Heart left ventricle (tissue), 16 donors: ENCODE data around the gene MEF2A. TPM values are rescaled to one million over a fixed set of nuclear protein-coding genes. Genes with fewer than 3 reads are reported as not detected.

Source experiments
- ATAC-seq, 4 donors: fragments of 200-7000 bp; cut with Tn5 transposase; one replicate each; pipeline ENCODE4 v1.9.1; 2020 to 2022; ENCODE audit warnings: moderate library complexity in 4 of 4, mild to moderate bottlenecking in 3 of 4, moderate number of reproducible peaks in 1 of 4
- DNase-seq, 5 donors: peaks; one replicate each; pipeline ENCODE4 v3.0.0-alpha.2; 2020
- H3K27ac ChIP-seq, 12 donors: fragments of 200-600 bp; sonication (generic) in 4 of 12; one replicate each; pipeline versions ENCODE4 v1.5.0 to v1.8.0; 2016 to 2022; ENCODE audit warnings: mild to moderate bottlenecking in 2 of 12
- H3K27me3 ChIP-seq, 9 donors: fragments of 200-600 bp; sonication (generic) in 2 of 9; one replicate each; pipeline versions ENCODE4 v1.5.1 to v1.8.0; 2016 to 2022; ENCODE audit warnings: mild to moderate bottlenecking in 3 of 9
- H3K36me3 ChIP-seq, 9 donors: fragments of 200-600 bp; sonication (generic) in 2 of 9; one replicate each; pipeline versions ENCODE4 v1.5.0 to v1.8.0; 2018 to 2022; ENCODE audit warnings: mild to moderate bottlenecking in 2 of 9
- H3K4me1 ChIP-seq, 12 donors: fragments of 200-600 bp; sonication (generic) in 4 of 12; one replicate each; pipeline versions ENCODE4 v1.5.0 to v1.8.0; 2016 to 2022; ENCODE audit warnings: mild to moderate bottlenecking in 3 of 12
- H3K4me3 ChIP-seq, 12 donors: fragments of 200-600 bp; sonication (generic) in 4 of 12; one replicate each; pipeline versions ENCODE4 v1.5.0 to v1.8.0; 2017 to 2022; ENCODE audit warnings: mild to moderate bottlenecking in 9 of 12, moderate library complexity in 4 of 12
- H3K9me3 ChIP-seq, 12 donors: fragments of 200-600 bp; sonication (generic) in 4 of 12; one replicate each; pipeline versions ENCODE4 v1.5.0 to v1.8.0; 2016 to 2022; ENCODE audit warnings: mild to moderate bottlenecking in 1 of 12
- POLR2A ChIP-seq, 2 donors: fragments of 450-650 bp; IDR thresholded peaks; one replicate each; pipeline ENCODE4 v1.6.1; 2017; ENCODE audit warnings: antibody characterized with exemption in 2 of 2, mild to moderate bottlenecking in 2 of 2, moderate library complexity in 2 of 2
- WGBS, 4 donors: extraction: QIAGEN DNeasy Blood & Tissue Kit in 2 of 4; methylation state at CpG; one replicate each; pipeline versions ENCODE4 v1.1.5 to v1.1.7; 2013 to 2018; 5-methylcytosine and 5-hydroxymethylcytosine counted together
- intact Hi-C, 10 donors: fragments of 100-400 bp; cut with DNase I; formaldehyde crosslinking; loops; one replicate each; pipeline versions ENCODE4 v1.11.1 to v1.14.2; 2022
- polyA plus RNA-seq, 2 donors: library from polyadenylated mRNA; stranded (reverse); fragments of 200-250 nt; gene quantifications; one replicate each; pipeline ENCODE4 v1.2.3, GENCODE V29; 2013
- total RNA-seq, 9 donors: library from RNA; depleted of rRNA in 2 of 9; stranded (reverse); fragments of >200 nt in 2 of 9; fragmentation: NEBNext Ultra II Directional in 3 of 9; extraction: Animal tissue kit (Norgen Biotek cat#: 25700) in 3 of 9; gene quantifications; one replicate each; pipeline versions ENCODE4 v1.1.0 to v1.2.4, GENCODE V29; 2016 to 2023
- TF ChIP-seq, protein P1 (sequence below), 12 donors: fragments of 200-600 bp; sonication (generic) in 4 of 12; IDR thresholded peaks; one replicate each; pipeline versions ENCODE4 v1.5.0 to v1.8.0; 2018 to 2022; ENCODE audit warnings: antibody characterized with exemption in 12 of 12, mild to moderate bottlenecking in 5 of 12
- donor health status: ischemic (EF 13 %, LVEDD 7.1; RV severe dilation, severe dysfunction).
- donor health status: healthy with polysubstance abuse.
- donor health status: DM: no; HTN: yes; CAD: no.
- donor health status: DM: no; HTN: no; CAD: no.
- donor health status: ischemic (EF 25% LVEDD 6.9; RV normal size, moderate dysfunction).
- donor health status: ischemic (EF 25% LVEDD 5.7; RV mildly dilated, moderate dysfunction).
- donor health status: healthy.
- donor health status: DM: yes; HTN: yes; CAD: no.
- donor health status: ischemic (EF 35%, LVEDD 5.7; RV mildly dilated, moderate dysfunction).
- donor health status: nonischemic (EF 11% LVEDD 7.7; RV severe dilation, severe dysfunction).
- donor health status: DM: yes; HTN: yes; CAD: no.
- donor health status: PGD.
- donor health status: ischemic (EF 29% LVEDD 5.4; RV normal size, mild dysfunction).
- donor health status: nonischemic (EF 23%, LVEDD 6.1; RV moderate dilation, normal function).

The MEF2A gene
- total and polyA plus RNA-seq, 11 donors = 53.4 to 192 (median 153) TPM

DNA sequence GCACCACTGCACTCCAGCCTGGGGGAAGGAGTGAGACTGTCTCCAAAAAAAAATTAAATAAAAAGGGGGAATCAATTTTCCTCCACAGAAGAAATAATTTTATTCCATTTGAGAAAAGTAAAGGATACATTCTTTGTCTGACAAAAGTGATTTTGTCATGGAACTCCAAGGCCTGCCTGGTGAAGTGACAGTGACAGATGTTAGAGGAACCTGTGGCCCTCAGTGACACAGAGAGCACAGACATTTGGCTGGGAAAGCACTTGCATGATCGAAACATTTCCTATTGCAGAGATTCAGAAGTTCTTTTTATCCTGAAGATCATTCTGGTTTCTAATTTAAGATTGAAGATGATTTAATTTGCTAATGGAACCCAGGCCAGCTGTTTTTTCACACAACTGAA lies 161.5 kb downstream of the MEF2A start:
- Histone ChIP-seq H3K27ac (peak overlapping the region in 1 of 12 donors; percentile 42), H3K36me3 (peaks cover 0 to 27% (median 15%) of the 10 kb centered on the region in 9 donors), H3K4me1 (peaks cover 0 to 46% (median 16%) of the 10 kb centered on the region in 12 donors), H3K27me3 (no peaks in the 10 kb centered on the region), H3K4me3 (no peak overlapping the region), H3K9me3 (no peaks in the 10 kb centered on the region)
- WGBS, 4 donors = 67 to 80% (median 75%) methylated on average over 1 of the region's 1 CpG
- TF ChIP-seq, protein P1, sequence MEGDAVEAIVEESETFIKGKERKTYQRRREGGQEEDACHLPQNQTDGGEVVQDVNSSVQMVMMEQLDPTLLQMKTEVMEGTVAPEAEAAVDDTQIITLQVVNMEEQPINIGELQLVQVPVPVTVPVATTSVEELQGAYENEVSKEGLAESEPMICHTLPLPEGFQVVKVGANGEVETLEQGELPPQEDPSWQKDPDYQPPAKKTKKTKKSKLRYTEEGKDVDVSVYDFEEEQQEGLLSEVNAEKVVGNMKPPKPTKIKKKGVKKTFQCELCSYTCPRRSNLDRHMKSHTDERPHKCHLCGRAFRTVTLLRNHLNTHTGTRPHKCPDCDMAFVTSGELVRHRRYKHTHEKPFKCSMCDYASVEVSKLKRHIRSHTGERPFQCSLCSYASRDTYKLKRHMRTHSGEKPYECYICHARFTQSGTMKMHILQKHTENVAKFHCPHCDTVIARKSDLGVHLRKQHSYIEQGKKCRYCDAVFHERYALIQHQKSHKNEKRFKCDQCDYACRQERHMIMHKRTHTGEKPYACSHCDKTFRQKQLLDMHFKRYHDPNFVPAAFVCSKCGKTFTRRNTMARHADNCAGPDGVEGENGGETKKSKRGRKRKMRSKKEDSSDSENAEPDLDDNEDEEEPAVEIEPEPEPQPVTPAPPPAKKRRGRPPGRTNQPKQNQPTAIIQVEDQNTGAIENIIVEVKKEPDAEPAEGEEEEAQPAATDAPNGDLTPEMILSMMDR (IDR thresholded peaks at IDR 0.05) = no peak
- TF ChIP-seq POLR2A (IDR thresholded peaks at IDR 0.05) = no peak
- ATAC-seq (no peak), DNase-seq (no peak)
- intact Hi-C loops = loop anchor here in 2 of 10 donors (5.0 to 10.0 kb wide), 2 partner anchors 440 to 453 kb away; no protein-coding TSS in a partner anchor

DNA sequence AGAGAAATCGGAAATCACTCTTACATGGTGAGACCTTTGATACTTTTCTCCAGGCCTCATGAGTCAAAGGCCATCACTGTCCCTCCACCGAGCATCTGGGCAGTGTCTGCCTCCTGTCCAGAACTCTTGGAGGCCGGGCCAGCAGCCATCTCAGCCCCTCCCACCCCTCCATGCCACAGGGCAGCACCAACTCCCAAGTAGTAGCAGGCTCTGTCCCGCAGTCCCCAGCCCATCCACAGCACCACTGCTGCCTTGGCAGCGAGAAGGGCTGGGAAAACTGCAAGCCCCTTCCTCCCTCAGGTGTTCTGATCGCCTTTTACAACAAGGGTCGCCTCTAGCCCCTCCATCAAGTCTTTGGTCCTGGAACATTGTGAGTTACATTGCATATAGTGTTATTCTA lies 161.9 kb downstream of the MEF2A start:
- intact Hi-C loops = loop anchor here in 2 of 10 donors (5.0 to 10.0 kb wide), 2 partner anchors 440 to 453 kb away; no protein-coding TSS in a partner anchor
- H3K9me3 ChIP-seq = no peaks in the 10 kb centered on the region
- WGBS, 4 donors = 70 to 80% (median 77%) methylated on average over 7 of the region's 7 CpGs
- H3K27ac ChIP-seq = peak overlapping the region in 2 of 12 donors; percentile 19 to 42
- TF ChIP-seq, protein P1 (IDR thresholded peaks at IDR 0.05) = no peak
- no peak for TF ChIP-seq POLR2A (IDR thresholded peaks at IDR 0.05)
- DNase-seq = no peak
- H3K4me3 ChIP-seq = no peak overlapping the region
- no peaks in the 10 kb centered on the region for H3K27me3 ChIP-seq
- H3K4me1 ChIP-seq = peaks cover 0 to 49% (median 18%) of the 10 kb centered on the region in 12 donors
- peak in 1 of 4 donors; percentile 36 for ATAC-seq
- peaks cover 0 to 27% (median 15%) of the 10 kb centered on the region in 9 donors for H3K36me3 ChIP-seq

DNA sequence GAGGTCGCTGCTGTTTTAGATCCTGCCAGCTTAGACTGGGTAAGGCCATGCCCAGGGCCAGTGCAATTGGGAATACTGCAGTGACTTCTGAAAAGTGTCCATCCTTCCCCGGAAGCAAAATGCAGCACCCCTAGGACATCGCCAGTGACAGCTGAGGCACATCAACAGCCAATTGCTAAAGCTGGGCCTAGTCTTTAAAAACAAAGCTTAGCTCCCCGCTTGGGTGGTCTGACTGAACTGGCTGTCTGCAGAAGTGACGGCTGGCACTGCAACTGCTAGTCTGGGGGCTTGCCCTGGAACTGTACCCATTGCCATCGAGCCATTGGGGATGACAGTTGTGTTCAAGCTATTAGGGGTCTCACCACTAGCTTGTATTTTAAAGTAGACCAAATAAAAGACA lies 163.1 kb downstream of the MEF2A start:
- Histone ChIP-seq H3K36me3 (peaks cover 0 to 27% (median 15%) of the 10 kb centered on the region in 9 donors), H3K9me3 (no peaks in the 10 kb centered on the region), H3K4me1 (peaks cover 0 to 49% (median 19%) of the 10 kb centered on the region in 12 donors), H3K4me3 (no peak overlapping the region), H3K27ac (no peak overlapping the region), H3K27me3 (no peaks in the 10 kb centered on the region)
- DNase-seq = no peak
- TF ChIP-seq, protein P1 (IDR thresholded peaks at IDR 0.05) = no peak
- no peak for TF ChIP-seq POLR2A (IDR thresholded peaks at IDR 0.05)
- intact Hi-C loops = loop anchor here in 2 of 10 donors (5.0 to 10.0 kb wide), 2 partner anchors 442 to 454 kb away; no protein-coding TSS in a partner anchor
- WGBS, 4 donors = 87 to 95% (median 93%) methylated on average over 6 of the region's 6 CpGs
- ATAC-seq = no peak

DNA sequence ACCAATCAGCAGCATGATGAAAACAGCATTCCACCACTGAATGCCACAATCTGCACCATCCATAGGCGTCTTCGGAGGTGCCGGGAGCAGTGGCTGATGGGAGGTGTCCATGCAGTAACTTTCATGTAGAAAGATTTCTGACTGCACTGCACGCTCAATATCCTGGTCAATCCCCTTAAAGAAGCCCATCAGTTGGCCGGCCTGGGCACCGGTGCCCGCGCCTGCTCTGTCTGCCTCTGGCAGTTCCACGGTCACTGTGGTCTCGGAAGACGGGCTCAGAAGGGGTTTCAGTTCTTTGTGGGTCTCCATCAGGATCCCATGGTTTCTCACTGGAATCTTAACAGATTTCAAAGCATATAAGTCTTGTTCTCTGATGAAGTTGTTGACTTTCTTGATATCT lies 163.5 kb downstream of the MEF2A start:
- H3K27ac ChIP-seq = no peak overlapping the region
- H3K36me3 ChIP-seq = peaks cover 0 to 27% (median 15%) of the 10 kb centered on the region in 9 donors
- H3K4me1 ChIP-seq = peaks cover 0 to 49% (median 19%) of the 10 kb centered on the region in 12 donors
- H3K27me3 ChIP-seq = no peaks in the 10 kb centered on the region
- no peak for TF ChIP-seq POLR2A (IDR thresholded peaks at IDR 0.05)
- TF ChIP-seq, protein P1 (IDR thresholded peaks at IDR 0.05) = no peak
- no peak overlapping the region for H3K4me3 ChIP-seq
- 93 to 97% (median 95%) methylated on average over 11 of the region's 11 CpGs for WGBS, 4 donors
- no peaks in the 10 kb centered on the region for H3K9me3 ChIP-seq
- intact Hi-C loops = loop anchor here in 2 of 10 donors (5.0 to 10.0 kb wide), 2 partner anchors 442 to 455 kb away; no protein-coding TSS in a partner anchor
- no peak for DNase-seq
- no peak for ATAC-seq
